ENCODE data around the gene TCTN1.

DNA sequence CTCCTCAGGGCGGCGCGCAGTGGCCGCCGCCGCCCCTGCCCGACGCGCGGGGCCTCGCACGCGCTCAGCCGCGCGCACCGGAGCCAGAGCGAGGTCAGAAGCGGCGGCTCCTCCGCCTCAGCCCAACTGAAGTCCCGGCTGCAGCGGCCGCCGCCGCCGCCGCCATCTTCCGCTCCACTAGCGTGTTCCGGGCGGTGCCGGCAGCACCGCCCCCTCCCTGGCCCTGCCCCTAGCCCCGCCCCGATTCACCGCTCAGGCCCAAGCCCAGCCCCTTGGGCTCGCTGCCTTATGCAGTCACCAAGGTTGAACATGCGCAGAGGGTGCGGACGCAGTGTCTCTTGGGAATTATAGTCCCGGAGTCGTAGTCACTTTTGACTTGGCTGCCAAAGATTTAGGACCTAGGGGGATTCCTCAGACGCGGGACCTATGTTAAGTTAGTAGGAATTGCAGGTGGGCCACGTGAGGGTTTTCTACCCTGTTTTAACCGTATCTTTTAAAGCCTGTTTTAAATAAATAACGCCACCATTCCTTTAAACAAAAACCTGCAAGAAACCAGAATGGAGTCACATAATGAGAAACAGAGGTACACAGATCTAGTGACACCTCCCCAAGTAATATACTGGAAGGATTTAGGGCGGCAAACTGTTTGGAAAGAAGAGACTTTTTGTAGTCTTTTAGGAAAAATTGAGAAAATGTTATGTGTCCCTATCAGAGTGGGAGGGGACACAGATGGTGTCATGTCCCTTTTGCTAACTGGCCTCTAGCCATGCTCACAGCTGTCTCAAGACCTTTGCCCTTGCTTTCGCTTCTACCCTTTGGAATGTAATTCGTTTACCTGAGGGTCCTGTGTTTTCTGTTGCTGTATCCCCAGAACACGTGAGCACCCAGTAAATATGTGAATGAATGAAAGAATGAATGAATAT lies 30.5 kb upstream of the TCTN1 start, which contains the start of gene PPTC7:
- TF ChIP-seq, protein P1, sequence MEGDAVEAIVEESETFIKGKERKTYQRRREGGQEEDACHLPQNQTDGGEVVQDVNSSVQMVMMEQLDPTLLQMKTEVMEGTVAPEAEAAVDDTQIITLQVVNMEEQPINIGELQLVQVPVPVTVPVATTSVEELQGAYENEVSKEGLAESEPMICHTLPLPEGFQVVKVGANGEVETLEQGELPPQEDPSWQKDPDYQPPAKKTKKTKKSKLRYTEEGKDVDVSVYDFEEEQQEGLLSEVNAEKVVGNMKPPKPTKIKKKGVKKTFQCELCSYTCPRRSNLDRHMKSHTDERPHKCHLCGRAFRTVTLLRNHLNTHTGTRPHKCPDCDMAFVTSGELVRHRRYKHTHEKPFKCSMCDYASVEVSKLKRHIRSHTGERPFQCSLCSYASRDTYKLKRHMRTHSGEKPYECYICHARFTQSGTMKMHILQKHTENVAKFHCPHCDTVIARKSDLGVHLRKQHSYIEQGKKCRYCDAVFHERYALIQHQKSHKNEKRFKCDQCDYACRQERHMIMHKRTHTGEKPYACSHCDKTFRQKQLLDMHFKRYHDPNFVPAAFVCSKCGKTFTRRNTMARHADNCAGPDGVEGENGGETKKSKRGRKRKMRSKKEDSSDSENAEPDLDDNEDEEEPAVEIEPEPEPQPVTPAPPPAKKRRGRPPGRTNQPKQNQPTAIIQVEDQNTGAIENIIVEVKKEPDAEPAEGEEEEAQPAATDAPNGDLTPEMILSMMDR (conservative IDR thresholded peaks at IDR 0.05) = no peak
- no peak for TF ChIP-seq EZH2 (IDR thresholded peaks at IDR 0.05; ENCODE audit: low read depth)

Measured in PC-9 (cell line).